HG03196 (cell line): ENCODE data around the gene SPRR1A.
"Not testable (repeated sequence)": the region's sequence is repeated elsewhere in the genome, so short reads cannot be mapped to it uniquely, and the experiment has no call there.

Source experiments
- ATAC-seq: cut with Tn5 transposase; IDR thresholded peaks from one replicate; pipeline ENCODE4 v1.9.1; 2021; ENCODE audit not compliant: unreplicated experiment

The SPRR1A gene

GRCh38 chr1:152972196-152972886 is 11.5 kb upstream of the SPRR1A start:
- ATAC-seq: no peak

- no peak for ATAC-seq
Observed at GRCh38 chr1:152976688-152977087, 7.2 kb upstream of the SPRR1A start.

GRCh38 chr1:152977614-152978013 is 6.3 kb upstream of the SPRR1A start:
- no peak for ATAC-seq

GRCh38 chr1:152980676-152981075 is 3.2 kb upstream of the SPRR1A start:
- ATAC-seq: no peak

GRCh38 chr1:152981146-152981871 is 2.6 kb upstream of the SPRR1A start:
- ATAC-seq: no peak

GRCh38 chr1:152982076-152982475 is 1.8 kb upstream of the SPRR1A start:
- ATAC-seq: no peak

GRCh38 chr1:152983234-152983633 is 647 bp upstream of the SPRR1A start:
- ATAC-seq: no peak

GRCh38 chr1:152986578-152986977 is 2.7 kb downstream of the SPRR1A start:
- ATAC-seq: no peak

- ATAC-seq: no peak
Observed at GRCh38 chr1:152993186-152993585, 9.3 kb downstream of the SPRR1A start.

GRCh38 chr1:152995842-152996241 is 12.0 kb downstream of the SPRR1A start:
- no peak for ATAC-seq

GRCh38 chr1:152996633-152997400 is 12.9 kb downstream of the SPRR1A start:
- no peak for ATAC-seq

GRCh38 chr1:152997901-152998300 is 14.0 kb downstream of the SPRR1A start:
- no peak for ATAC-seq

GRCh38 chr1:152998476-152998875 is 14.6 kb downstream of the SPRR1A start:
- ATAC-seq: no peak

- ATAC-seq: no peak
Observed at GRCh38 chr1:152999818-153000217, 15.9 kb downstream of the SPRR1A start.

GRCh38 chr1:153000294-153000693 is 16.4 kb downstream of the SPRR1A start:
- ATAC-seq: no peak

GRCh38 chr1:153001382-153001781 is 17.5 kb downstream of the SPRR1A start, which contains the start of gene SPRR3:
SPRR3 (plus strand) TSS chr1:153001749; CDS start chr1:153003021, 1,272 bp downstream.
- ATAC-seq: no peak

- ATAC-seq: not testable (repeated sequence)
Observed at GRCh38 chr1:153011235-153011758, 27.4 kb downstream of the SPRR1A start.

GRCh38 chr1:153021829-153022228 is 37.9 kb downstream of the SPRR1A start:
- ATAC-seq: not testable (repeated sequence)

GRCh38 chr1:153022340-153022739 is 38.5 kb downstream of the SPRR1A start:
- not testable (repeated sequence) for ATAC-seq

- no peak for ATAC-seq
Observed at GRCh38 chr1:153023109-153023508, 39.2 kb downstream of the SPRR1A start.

GRCh38 chr1:153024413-153024812 is 40.5 kb downstream of the SPRR1A start:
- ATAC-seq: no peak
